HG03378 (cell line): ENCODE measurements around the gene CDKL1.

Experiments used
- ATAC-seq: cut with Tn5 transposase; IDR thresholded peaks from one replicate; pipeline ENCODE4 v1.9.1; 2021; ENCODE audit warnings: mild to moderate bottlenecking, moderate library complexity; ENCODE audit not compliant: unreplicated experiment

The CDKL1 gene

DNA sequence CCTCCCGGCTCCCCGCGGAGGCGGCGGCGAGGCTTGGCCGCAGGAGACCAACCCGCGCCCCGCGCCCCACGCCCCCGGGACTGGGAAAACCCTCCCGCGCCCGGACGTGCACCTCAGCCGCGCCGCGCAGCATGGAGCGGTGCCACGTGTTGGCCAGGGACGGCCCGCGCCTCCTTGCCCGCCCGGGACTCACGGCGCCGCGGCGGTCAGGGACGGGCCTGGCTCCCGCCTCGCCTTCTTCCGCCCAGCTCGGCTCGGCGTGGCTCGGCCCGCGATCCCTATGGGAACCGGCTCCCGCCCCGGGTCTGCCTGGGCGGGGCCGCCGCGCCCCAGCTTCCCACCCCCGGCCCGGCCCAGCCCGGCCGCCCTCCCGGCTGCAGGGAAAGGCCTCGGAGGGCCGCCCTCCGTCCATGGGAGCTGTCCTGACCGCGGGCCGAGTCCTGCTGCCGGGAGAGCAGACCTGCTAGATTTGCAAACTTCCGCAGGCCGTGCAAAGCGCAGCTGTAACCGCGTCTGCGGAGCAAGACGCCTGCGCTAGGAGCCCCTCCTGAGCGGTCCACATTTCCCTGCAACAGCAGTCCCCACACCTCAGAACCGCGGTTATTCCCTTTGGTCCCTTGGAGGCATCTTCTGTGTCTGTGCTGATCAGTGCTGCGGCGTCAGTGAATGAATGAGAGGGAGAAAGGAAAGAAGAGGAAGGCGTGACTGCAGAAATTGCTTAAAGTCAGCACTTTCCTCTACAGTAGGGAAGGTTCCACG is at the start of gene CDKL1:
Gene CDKL1, minus strand, starts transcription at position 251 of the 759 bp plus-strand sequence. CDS start 1,013 bp downstream, outside the sequence.
- peak; percentile 43 for ATAC-seq

DNA sequence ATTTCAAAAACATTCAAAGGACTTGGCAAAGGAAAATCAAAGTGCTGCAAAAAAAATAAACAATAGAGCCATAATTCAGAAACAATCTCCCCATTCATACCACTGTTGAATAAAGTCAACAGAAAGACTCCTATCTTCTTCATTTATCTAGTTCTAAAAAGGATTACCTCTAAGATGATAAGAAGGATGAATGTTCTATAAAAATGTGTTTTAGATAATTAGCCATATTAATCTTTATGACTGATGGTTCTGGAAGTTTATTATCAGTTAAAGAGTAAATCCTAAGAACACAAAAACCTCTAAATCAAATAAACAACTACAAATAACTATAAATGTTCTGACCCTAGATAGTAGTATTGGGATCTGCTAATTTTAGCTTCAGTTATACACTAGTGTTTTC is 37.8 kb upstream of the CDKL1 start:
- ATAC-seq = no peak

DNA sequence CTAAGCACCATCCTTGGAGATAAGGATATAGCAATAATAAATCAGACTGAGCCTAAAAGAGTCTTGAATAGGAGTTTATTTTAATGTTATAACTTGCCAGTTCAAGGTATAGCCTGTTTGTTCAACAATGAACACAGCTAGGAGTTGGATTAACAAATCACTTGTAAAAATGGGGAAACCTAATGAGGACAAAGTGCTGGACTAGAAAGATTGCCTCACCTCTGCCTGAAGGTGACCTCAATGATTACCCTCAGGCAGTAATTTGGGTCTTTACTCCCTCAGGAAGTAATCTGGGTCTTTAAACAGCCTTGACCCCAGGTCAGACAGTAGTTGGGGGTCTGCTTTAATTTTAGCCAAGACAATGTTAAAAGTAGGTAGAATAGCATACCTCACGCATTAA is 35.5 kb upstream of the CDKL1 start:
- ATAC-seq = no peak

- ATAC-seq = no peak
Observed at GRCh38 chr14:50425816-50426215, 29.1 kb upstream of the CDKL1 start.

GRCh38 chr14:50425105-50425504 is 28.4 kb upstream of the CDKL1 start:
- ATAC-seq = no peak

- ATAC-seq = no peak
Observed at GRCh38 chr14:50423529-50423928, 26.8 kb upstream of the CDKL1 start.

DNA sequence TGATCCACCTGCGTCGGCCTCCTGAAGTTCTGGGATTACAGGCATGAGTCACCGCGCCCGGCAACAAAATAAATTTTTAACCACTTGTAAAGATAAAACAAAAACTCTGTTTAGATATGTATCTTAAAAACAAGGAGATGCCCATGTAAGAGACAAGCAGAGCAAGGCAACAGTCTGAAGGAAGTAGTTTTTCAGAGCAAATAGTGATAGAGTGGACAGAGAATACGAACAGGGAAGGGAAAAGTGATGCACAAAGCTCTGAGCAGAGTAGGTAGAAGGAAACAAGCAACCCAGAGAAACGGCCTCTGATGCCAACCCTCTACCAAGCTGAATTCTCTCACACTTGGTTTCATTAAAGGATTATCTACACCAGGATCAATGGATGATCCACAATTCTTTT is 24.8 kb upstream of the CDKL1 start:
- ATAC-seq = no peak

DNA sequence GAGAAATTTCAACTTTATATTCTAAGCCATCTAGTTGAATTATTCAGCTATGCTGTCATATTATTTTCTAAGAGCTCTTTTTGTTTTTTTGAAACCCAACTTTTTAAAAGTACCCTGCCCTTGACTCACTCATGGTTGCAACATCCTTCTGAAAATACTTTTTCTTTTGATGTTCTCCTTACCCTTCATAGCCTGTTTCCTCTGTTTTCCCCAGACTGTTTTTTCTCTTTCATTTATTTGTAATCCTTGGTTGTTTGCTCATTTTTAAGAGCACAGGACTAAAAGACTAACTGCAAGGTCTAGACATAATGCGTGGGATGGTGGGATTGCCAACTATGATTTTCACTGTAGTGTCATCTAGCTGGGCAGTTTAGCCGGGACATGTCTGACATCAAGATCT is 21.2 kb upstream of the CDKL1 start:
- no peak for ATAC-seq

DNA sequence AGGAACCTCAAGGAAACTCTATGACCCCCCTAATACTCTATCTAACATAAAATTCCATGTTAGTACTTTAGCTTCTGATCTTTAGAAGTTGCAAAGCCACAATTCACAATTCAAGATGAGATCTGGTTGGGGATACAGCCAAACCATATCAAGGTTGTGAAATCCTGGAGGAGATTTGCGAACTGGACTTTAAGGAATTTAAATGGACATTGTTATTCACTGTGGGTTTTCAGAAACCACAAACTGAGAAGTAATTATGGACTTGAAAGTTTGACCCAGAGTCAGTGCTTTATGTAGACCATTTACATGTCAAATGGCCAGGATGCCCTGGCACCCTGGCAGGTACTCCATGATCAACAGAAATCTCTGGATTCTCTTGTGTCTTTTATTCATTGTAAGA is 14.2 kb upstream of the CDKL1 start:
- no peak for ATAC-seq

DNA sequence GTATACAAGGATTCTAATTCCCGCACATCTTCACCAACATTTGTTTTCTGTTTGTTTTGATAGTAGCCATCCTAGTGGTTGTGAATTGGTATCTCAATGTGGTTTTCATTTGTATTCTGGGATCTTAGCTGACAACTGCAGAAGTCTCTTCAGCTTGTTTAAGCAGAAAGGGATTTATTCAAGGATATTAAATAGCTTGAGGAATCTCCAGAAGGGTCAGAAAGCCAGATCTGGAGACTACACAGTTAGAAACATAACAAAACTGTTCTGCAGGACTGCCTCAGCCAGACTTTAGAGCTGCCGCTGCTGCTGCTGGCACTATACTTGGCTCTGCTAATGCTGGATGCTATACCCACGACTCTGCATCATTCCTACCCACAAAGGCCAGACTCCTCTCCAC is 13.4 kb upstream of the CDKL1 start:
- ATAC-seq = no peak

DNA sequence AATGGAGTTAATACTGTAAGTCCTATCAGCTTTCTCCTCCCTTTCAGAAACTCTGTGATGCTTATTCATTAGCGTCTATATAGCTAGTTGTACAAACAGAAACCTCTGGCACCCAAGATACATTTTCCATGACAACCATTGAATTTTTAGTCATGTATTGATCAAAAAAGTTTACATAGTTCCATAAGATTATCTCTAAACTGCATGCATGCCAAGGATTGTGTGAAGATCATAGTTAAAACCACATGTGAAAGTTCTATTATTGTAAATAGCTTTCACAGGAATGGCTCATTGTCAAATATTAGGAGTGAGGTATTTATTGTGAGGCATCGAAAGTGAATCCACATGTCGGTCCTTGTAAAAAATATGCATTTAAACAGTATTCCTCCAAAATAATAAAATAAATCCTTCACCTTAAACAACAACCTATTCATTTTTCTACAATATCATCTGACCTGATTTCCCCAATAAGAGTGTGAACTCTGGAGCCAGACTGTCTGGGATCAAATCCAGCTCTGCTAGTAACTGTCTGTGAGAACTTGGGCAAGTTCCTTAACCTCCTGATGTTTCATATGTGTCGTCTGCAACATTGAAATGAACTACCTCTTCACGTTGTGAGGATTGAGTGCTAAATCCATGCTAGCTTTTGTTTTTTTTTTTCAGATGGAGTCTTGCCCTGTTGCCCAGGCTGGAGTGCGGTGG is 10.6 kb upstream of the CDKL1 start:
- no peak for ATAC-seq

- no peak for ATAC-seq
Observed at GRCh38 chr14:50403419-50403818, 6.7 kb upstream of the CDKL1 start.

DNA sequence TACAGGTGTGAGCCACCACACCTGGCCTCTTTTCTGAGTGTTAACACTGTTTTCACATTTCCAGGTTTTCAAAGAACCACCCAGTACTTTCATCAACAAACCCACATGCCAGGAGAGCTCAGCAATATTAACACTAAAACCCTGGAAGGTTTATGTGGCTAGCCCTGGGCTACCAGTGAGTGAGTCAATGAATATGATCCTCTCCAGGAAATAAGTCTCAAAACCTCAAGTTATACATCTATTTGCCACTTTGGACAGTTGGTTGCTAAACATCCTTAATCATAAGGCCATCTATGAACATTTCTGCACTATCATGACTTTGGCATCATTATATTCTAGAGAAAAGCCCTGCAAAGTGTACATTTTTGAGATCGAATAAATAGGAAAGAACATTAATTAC is 6.3 kb upstream of the CDKL1 start:
- ATAC-seq = no peak

DNA sequence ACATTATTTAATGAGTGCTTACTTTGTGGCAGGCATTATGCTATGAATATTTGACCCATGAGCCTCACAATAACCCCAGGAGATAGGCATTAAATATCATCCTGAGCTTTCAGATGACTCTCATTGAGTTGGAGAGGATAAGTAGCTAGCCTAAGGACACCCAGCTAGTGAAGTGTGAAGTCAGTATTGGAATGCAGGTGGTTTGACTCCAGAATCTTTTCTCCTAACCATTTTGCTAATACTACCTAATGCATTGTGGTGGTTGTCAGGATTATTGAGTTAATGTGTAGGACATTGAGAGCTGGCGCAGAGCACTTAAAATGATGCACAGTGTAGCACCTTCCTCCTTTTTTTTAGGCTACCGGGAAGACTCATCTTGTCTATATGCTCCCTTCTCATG is 3.8 kb upstream of the CDKL1 start:
- ATAC-seq = no peak

DNA sequence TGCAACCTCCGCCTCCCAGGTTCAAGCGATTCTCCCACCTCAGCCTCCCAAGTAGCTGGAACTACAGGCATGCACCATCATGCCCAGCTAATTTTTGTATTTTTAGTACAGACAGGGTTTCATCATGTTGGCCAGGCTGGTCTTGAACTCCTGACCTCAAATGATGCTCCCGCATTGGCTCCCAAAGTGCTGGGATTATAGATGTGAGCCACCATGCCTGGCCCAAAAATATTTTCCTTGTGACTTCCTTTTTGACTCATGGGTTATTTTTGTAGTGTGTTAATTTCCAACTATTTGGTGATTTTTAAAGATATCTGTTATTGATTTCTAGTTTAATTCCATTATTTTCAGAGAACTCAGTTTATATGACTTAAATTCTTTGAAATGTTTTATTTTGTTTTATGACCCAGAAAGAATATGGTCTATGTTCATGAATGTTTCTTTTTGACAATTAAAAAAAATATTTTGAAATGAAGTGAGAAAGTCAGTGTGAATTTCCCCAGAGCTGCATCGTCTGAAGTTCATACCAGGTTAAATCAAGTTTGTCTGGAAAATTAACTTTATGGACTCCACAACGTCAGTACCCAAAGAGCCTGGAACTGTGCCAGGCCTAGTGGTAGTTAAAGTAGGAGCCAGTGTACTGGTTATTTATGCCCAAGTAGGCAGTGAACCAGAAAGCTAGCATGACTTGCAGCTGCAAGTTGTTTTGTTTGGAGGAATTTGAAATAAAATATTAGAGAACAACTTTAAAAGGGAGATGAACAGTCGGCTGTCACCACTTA is 2.8 kb upstream of the CDKL1 start:
- ATAC-seq = no peak

DNA sequence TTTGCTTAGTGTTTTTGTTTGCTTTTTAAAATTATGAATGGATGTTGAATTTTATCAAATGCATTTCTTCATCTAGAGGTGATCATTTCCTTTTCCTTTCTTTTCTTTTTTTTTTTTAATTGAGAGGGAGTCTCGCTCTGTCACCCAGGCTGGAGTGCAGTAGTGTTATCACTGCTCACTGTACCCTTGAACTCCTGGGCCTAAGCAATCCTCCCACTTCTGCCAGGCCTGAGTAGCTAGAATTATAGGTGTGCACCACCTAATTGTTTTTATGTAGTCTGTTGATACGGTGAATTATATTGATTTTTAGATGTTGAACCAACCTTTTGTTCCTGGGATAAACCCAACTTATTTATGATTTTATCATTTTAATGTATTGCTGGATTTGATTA is 1.5 kb upstream of the CDKL1 start:
- ATAC-seq = no peak

GRCh38 chr14:50397390-50398188 is 908 bp upstream of the CDKL1 start:
- no peak for ATAC-seq

DNA sequence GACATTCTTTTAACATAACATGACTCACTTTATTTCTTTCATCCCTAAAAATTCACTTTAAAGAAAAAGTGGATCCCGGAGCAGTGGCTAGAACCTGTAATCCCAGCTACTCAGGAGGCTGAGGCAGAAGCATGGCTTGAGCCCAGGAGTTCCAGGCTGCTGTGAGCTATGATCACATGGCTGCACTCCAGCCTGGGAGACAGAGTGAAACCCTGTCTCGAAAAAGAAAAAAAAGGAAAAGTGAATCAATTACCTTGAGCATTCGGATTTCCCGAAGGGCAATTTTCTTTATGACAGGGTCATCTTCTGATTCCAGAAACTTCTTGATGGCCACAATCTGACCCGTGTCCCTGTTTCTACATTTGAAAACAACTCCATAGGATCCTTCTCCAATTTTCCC is 1.2 kb downstream of the CDKL1 start:
- no peak for ATAC-seq

- ATAC-seq = no peak
Observed at GRCh38 chr14:50394713-50395112, 2.0 kb downstream of the CDKL1 start.

GRCh38 chr14:50389668-50390441 is 6.8 kb downstream of the CDKL1 start:
- ATAC-seq = no peak
